A673 (cell line): Measurements from ENCODE around the gene SNX13.

ENCODE experiments used
- CTCF ChIP-seq: fragments of 300-800, 200-600 bp; sonication (generic); conservative IDR thresholded peaks from 2 replicates; pipeline ENCODE4 v1.5.1; 2017; ENCODE audit warnings: low read depth, mild to moderate bottlenecking, antibody characterized with exemption, low read length, moderate library complexity, mixed read lengths
- EZH2 ChIP-seq: fragments of 200-600 bp; sonication (generic); IDR thresholded peaks from 2 replicates; pipeline ENCODE4 v1.6.1; 2017; ENCODE audit warnings: borderline replicate concordance, low read depth, mild to moderate bottlenecking, mixed read lengths, antibody characterized with exemption, low read length; ENCODE audit not compliant: poor library complexity, severe bottlenecking

GRCh38 chr7:17779381-17779780 is 160.9 kb downstream of the SNX13 start:
- no peak for TF ChIP-seq CTCF
- TF ChIP-seq EZH2 = no peak
